Measurements from ENCODE around the gene DUS1L. TPM values are rescaled to one million over a fixed set of nuclear protein-coding genes. Genes with fewer than 3 reads are reported as not detected.
A peak's percentile ranks its signal among the peaks of the same experiment; 100 is the strongest.

Gene DUS1L
- total RNA-seq, 1 donor from 2014 or later = 45.1 TPM

- no peak for DNase-seq
Measured at GRCh38 chr17:82023447-82024241, 42.0 kb downstream of the DUS1L start.

- DNase-seq = peak; percentile 100
Measured at GRCh38 chr17:82022981-82023446, 42.6 kb downstream of the DUS1L start, which contains the start of gene LRRC45. Gene LRRC45 (plus strand): TSS chr17:82023305. CDS start chr17:82023644, 339 bp downstream.

- DNase-seq = no peak
Measured at GRCh38 chr17:82022310-82022980, 43.2 kb downstream of the DUS1L start, which contains the start of gene CENPX. Gene CENPX (minus strand): TSS chr17:82022878. CDS start chr17:82022861, 17 bp downstream.

- DNase-seq = no peak
Measured at GRCh38 chr17:82021900-82022309, 43.7 kb downstream of the DUS1L start.

GRCh38 chr17:82021107-82021899 lies 44.3 kb downstream of the DUS1L start:
- DNase-seq = peak; percentile 83

- DNase-seq = no peak
Measured at GRCh38 chr17:82020572-82021106, 45.0 kb downstream of the DUS1L start.

GRCh38 chr17:82019690-82020571 lies 45.7 kb downstream of the DUS1L start:
- DNase-seq = no peak

GRCh38 chr17:82018989-82019689 lies 46.5 kb downstream of the DUS1L start:
- no peak for DNase-seq

GRCh38 chr17:82018152-82018988 lies 47.2 kb downstream of the DUS1L start:
- DNase-seq = no peak

- DNase-seq = no peak
Measured at GRCh38 chr17:82017612-82018151, 47.9 kb downstream of the DUS1L start.

GRCh38 chr17:82016875-82017459 lies 48.6 kb downstream of the DUS1L start:
- no peak for DNase-seq

GRCh38 chr17:82016061-82016874 lies 49.3 kb downstream of the DUS1L start:
- DNase-seq = no peak

GRCh38 chr17:82015311-82015971 lies 50.2 kb downstream of the DUS1L start:
- DNase-seq = no peak

GRCh38 chr17:82014971-82015310 lies 50.7 kb downstream of the DUS1L start:
- no peak for DNase-seq

GRCh38 chr17:82014432-82014831 lies 51.2 kb downstream of the DUS1L start:
- no peak for DNase-seq

GRCh38 chr17:82013772-82014321 lies 51.8 kb downstream of the DUS1L start:
- no peak for DNase-seq

- peak; percentile 62 for DNase-seq
Measured at GRCh38 chr17:82013341-82013740, 52.3 kb downstream of the DUS1L start.

Data from tongue (tissue), 2 donors.